CD14-positive monocyte (primary cell): ENCODE measurements around the gene PNPLA7. TPM values are rescaled to one million over a fixed set of nuclear protein-coding genes. Genes with fewer than 3 reads are reported as not detected.

Source experiments
- DNase-seq, 3 donors: peaks; one replicate each; pipeline ENCODE4 v3.0.0-alpha.2; 2011 to 2022
- H2AFZ ChIP-seq: 2 replicates; pipeline ENCODE4 v1.6.0; 2012; ENCODE audit warnings: mild to moderate bottlenecking, low read depth, low read length, inconsistent platforms; ENCODE audit not compliant: insufficient read depth, poor library complexity, severe bottlenecking
- H3K27ac ChIP-seq, 2 donors: 1 replicate in 1 of 2; 2 replicates in 1 of 2; pipeline ENCODE4 v1.5.1; 2012 to 2013; ENCODE audit warnings: low read length in 2 of 2, control low read depth in 1 of 2, inconsistent platforms in 1 of 2, low read depth in 1 of 2, mild to moderate bottlenecking in 1 of 2
- H3K27me3 ChIP-seq, 2 donors: one replicate each; pipeline versions ENCODE4 v1.6.0 to v1.6.1; 2011 to 2013; ENCODE audit warnings: low read length in 2 of 2; ENCODE audit not compliant: control insufficient read depth in 2 of 2, insufficient read depth in 2 of 2
- H3K36me3 ChIP-seq, 2 donors: replicated peaks in 1 of 2; 1 replicate in 1 of 2; 2 replicates in 1 of 2; pipeline versions ENCODE4 v1.5.1 to v1.6.1; 2012 to 2013; ENCODE audit warnings: low read length in 2 of 2, control low read depth in 1 of 2, inconsistent platforms in 1 of 2, mild to moderate bottlenecking in 1 of 2; ENCODE audit not compliant: insufficient read depth in 2 of 2, control insufficient read depth in 1 of 2
- H3K4me1 ChIP-seq, 2 donors: 1 replicate in 1 of 2; 2 replicates in 1 of 2; pipeline versions ENCODE4 v1.5.1 to v1.6.1; 2012 to 2013; ENCODE audit warnings: low read length in 2 of 2, control low read depth in 1 of 2, inconsistent platforms in 1 of 2, mild to moderate bottlenecking in 1 of 2, moderate library complexity in 1 of 2; ENCODE audit not compliant: insufficient read depth in 2 of 2, control insufficient read depth in 1 of 2
- H3K4me2 ChIP-seq: replicated peaks from 2 replicates; pipeline ENCODE3; 2012; ENCODE audit warnings: low read length, moderate library complexity, mild to moderate bottlenecking; ENCODE audit not compliant: poor library complexity, severe bottlenecking; ENCODE audit errors: extremely low read depth
- H3K4me3 ChIP-seq, 3 experiments: fragments of 200-600 bp in 1 of 3; sonication (generic) in 1 of 3; replicated peaks in 1 of 3; 1 replicate in 2 of 3; 2 replicates in 1 of 3; pipeline ENCODE4 v1.5.1; 2011 to 2013; ENCODE audit warnings: low read length in 3 of 3, mild to moderate bottlenecking in 3 of 3, control low read depth in 2 of 3, low read depth in 2 of 3, inconsistent platforms in 1 of 3, moderate library complexity in 1 of 3
- H3K79me2 ChIP-seq: 2 replicates; pipeline ENCODE4 v1.6.0; 2012; ENCODE audit warnings: mild to moderate bottlenecking, control low read depth, inconsistent platforms, low read length, moderate library complexity; ENCODE audit not compliant: insufficient read depth
- H3K9ac ChIP-seq: 2 replicates; pipeline ENCODE4 v1.6.0; 2017; ENCODE audit warnings: low read length, mild to moderate bottlenecking; ENCODE audit not compliant: insufficient read depth, poor library complexity, severe bottlenecking
- H3K9me3 ChIP-seq, 2 donors: replicated peaks in 1 of 2; 1 replicate in 1 of 2; 2 replicates in 1 of 2; pipeline versions ENCODE4 v1.5.1 to v1.6.1; 2012 to 2013; ENCODE audit warnings: low read length in 2 of 2, control low read depth in 1 of 2; ENCODE audit not compliant: control insufficient read depth in 1 of 2, insufficient read depth in 1 of 2
- H4K20me1 ChIP-seq: 2 replicates; pipeline ENCODE4 v1.6.0; 2012; ENCODE audit warnings: mild to moderate bottlenecking, low read length, control low read depth, moderate library complexity; ENCODE audit not compliant: insufficient read depth
- H3K27ac Mint-ChIP-seq, 7 donors: one replicate each; pipeline ENCODE4 v1.8.0; 2020; ENCODE audit warnings: mild to moderate bottlenecking in 7 of 7, mixed read lengths in 7 of 7, moderate library complexity in 6 of 7, inconsistent platforms in 2 of 7
- H3K27me3 Mint-ChIP-seq, 3 donors: one replicate each; pipeline ENCODE4 v1.8.0; 2021 to 2022; ENCODE audit warnings: low read depth in 3 of 3, mild to moderate bottlenecking in 3 of 3, mixed read lengths in 3 of 3, moderate library complexity in 3 of 3, inconsistent platforms in 1 of 3
- H3K36me3 Mint-ChIP-seq, 2 donors: one replicate each; pipeline ENCODE4 v1.8.0; 2020; ENCODE audit warnings: mixed read lengths in 2 of 2, inconsistent platforms in 1 of 2, mild to moderate bottlenecking in 1 of 2
- H3K4me1 Mint-ChIP-seq: one replicate; pipeline ENCODE4 v1.8.0; 2020; ENCODE audit warnings: mild to moderate bottlenecking, mixed read lengths
- H3K4me3 Mint-ChIP-seq, 2 donors: one replicate each; pipeline ENCODE4 v1.8.0; 2020; ENCODE audit warnings: mild to moderate bottlenecking in 2 of 2, mixed read lengths in 2 of 2, moderate library complexity in 1 of 2
- H3K9me3 Mint-ChIP-seq, 7 donors: one replicate each; pipeline ENCODE4 v1.8.0; 2020 to 2022; ENCODE audit warnings: mixed read lengths in 7 of 7, mild to moderate bottlenecking in 6 of 7, moderate library complexity in 6 of 7, inconsistent platforms in 2 of 7
- WGBS: methylation state at CpG from one replicate; pipeline ENCODE4 v1.1.5; 2013; ENCODE audit warnings: missing lambda C conversion rate; ENCODE audit not compliant: insufficient coverage; 5-methylcytosine and 5-hydroxymethylcytosine counted together
- intact Hi-C, 2 donors: fragments of 100-400 bp; cut with micrococcal nuclease; formaldehyde crosslinking; loops; one replicate each; pipeline versions ENCODE4 v1.15.0 to v1.15.1; 2023
- polyA plus RNA-seq, 3 donors: library from polyadenylated mRNA; depleted of rRNA in 1 of 3; unstranded in 2 of 3; stranded (reverse) in 1 of 3; fragments of 300-500 nt in 2 of 3; fragments of >200 nt in 1 of 3; fragmentation: Illumina TruSeq in 2 of 3; gene quantifications; 1 replicate in 2 of 3; 2 replicates in 1 of 3; pipeline ENCODE4 v1.2.3, GENCODE V29; 2012 to 2021
- TF ChIP-seq, protein P1 (sequence below): fragments of 200-600 bp; IDR thresholded peaks from one replicate; pipeline ENCODE4 v1.8.0; 2022; ENCODE audit warnings: antibody characterized with exemption, mild to moderate bottlenecking

PNPLA7 gene
- polyA plus RNA-seq, 3 donors: 0.10 to 1.1 (median 0.14) TPM

DNA sequence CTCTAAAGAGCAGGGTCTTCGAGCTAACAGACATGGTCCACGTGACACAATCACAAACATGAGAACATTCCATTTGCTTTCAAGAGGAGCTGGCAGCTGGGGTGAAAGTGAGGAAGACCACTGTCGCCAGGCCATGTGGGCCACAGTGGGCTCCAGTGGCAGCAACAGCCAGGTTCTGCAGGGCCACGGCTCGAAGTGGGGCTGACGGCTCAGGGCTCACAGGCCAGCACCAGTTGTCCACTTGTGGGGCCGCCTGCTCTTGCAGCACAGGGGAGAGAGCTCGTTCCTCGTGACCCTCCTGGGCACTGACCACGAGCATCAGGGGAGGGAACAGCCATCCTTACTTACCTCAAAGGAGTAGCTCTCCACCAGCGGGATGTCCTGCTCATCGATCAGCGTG, 38.1 kb upstream of the PNPLA7 start:
- Histone ChIP-seq H3K4me3 (no peak overlapping the region), H3K4me1 (peaks cover 28 to 37% of the 10 kb centered on the region in 2 donors), H3K27ac (no peak overlapping the region), H4K20me1 (peaks cover 8% of the 10 kb centered on the region), H3K9ac (no peak overlapping the region), H3K79me2 (peaks cover 16% of the 10 kb centered on the region), H3K4me2 (no peak overlapping the region), H3K27me3 (no peaks in the 10 kb centered on the region), H3K9me3 (no peaks in the 10 kb centered on the region), H2AFZ (no peak overlapping the region), H3K36me3 (peaks cover 24 to 38% of the 10 kb centered on the region in 2 donors)
- 97% methylated on average over 8 of the region's 13 CpGs for WGBS
- intact Hi-C loops: loop anchor here in 1 of 2 donors (2.0 kb wide), 1 partner anchor 18 kb away; no protein-coding TSS in a partner anchor
- H3K27me3 Mint-ChIP-seq: peaks cover 0 to 3% (median 0%) of the 10 kb centered on the region in 3 donors
- no peak for DNase-seq
- H3K36me3 Mint-ChIP-seq: peaks cover 34 to 43% of the 10 kb centered on the region in 2 donors
- no peak overlapping the region for H3K4me3 Mint-ChIP-seq
- H3K27ac Mint-ChIP-seq: no peak overlapping the region
- H3K9me3 Mint-ChIP-seq: peaks cover 0 to 2% (median 0%) of the 10 kb centered on the region in 7 donors
- H3K4me1 Mint-ChIP-seq: peaks cover 25% of the 10 kb centered on the region
- TF ChIP-seq, protein P1, sequence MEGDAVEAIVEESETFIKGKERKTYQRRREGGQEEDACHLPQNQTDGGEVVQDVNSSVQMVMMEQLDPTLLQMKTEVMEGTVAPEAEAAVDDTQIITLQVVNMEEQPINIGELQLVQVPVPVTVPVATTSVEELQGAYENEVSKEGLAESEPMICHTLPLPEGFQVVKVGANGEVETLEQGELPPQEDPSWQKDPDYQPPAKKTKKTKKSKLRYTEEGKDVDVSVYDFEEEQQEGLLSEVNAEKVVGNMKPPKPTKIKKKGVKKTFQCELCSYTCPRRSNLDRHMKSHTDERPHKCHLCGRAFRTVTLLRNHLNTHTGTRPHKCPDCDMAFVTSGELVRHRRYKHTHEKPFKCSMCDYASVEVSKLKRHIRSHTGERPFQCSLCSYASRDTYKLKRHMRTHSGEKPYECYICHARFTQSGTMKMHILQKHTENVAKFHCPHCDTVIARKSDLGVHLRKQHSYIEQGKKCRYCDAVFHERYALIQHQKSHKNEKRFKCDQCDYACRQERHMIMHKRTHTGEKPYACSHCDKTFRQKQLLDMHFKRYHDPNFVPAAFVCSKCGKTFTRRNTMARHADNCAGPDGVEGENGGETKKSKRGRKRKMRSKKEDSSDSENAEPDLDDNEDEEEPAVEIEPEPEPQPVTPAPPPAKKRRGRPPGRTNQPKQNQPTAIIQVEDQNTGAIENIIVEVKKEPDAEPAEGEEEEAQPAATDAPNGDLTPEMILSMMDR: no peak

DNA sequence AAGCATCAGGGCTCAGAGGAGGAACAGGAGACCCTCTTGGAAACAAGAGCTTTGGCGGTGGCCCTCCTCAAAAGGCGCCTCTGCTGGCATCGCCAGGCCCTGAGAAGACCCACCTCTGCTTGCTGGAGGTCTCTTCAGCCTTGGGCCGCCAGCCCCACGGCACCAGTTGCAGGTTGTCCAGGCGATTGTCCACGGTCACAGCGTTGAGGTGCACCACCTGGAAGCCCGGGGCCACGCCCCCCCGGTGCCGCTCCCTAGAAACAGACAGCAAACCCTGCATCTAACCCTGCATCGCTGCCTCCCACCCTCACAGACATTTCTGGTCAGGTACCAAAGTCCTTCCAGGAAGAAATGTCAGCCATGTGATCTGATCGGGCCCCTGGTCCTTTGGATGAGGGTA, 36.7 kb upstream of the PNPLA7 start:
- Mint-ChIP-seq H3K27ac (no peak overlapping the region), H3K4me3 (no peak overlapping the region), H3K4me1 (peaks cover 12% of the 10 kb centered on the region), H3K36me3 (peaks cover 47 to 57% of the 10 kb centered on the region in 2 donors), H3K9me3 (peaks cover 0 to 2% (median 0%) of the 10 kb centered on the region in 7 donors), H3K27me3 (peaks cover 0 to 3% (median 0%) of the 10 kb centered on the region in 3 donors)
- H3K4me3 ChIP-seq: no peak overlapping the region
- TF ChIP-seq, protein P1: no peak
- DNase-seq: no peak
- H3K4me2 ChIP-seq: no peak overlapping the region
- H3K9me3 ChIP-seq: no peaks in the 10 kb centered on the region
- H3K9ac ChIP-seq: no peak overlapping the region
- no peak overlapping the region for H3K27ac ChIP-seq
- H4K20me1 ChIP-seq: peaks cover 8% of the 10 kb centered on the region
- peaks cover 17 to 22% of the 10 kb centered on the region in 2 donors for H3K4me1 ChIP-seq
- 97% methylated on average over 13 of the region's 14 CpGs for WGBS
- H3K36me3 ChIP-seq: peaks cover 30 to 50% of the 10 kb centered on the region in 2 donors
- intact Hi-C loops: no loop called here
- no peak overlapping the region for H2AFZ ChIP-seq
- H3K79me2 ChIP-seq: peaks cover 13% of the 10 kb centered on the region
- no peaks in the 10 kb centered on the region for H3K27me3 ChIP-seq
